GM21515 (cell line): Measurements from ENCODE around the gene SHLD1.
A peak's percentile ranks its signal among the peaks of the same experiment; 100 is the strongest.
"Not testable (repeated sequence)": the region's sequence is repeated elsewhere in the genome, so short reads cannot be mapped to it uniquely, and the experiment has no call there.

ENCODE experiments used
- ATAC-seq: cut with Tn5 transposase; IDR thresholded peaks from one replicate; pipeline ENCODE4 v1.9.1; 2021; ENCODE audit not compliant: unreplicated experiment

The SHLD1 gene

DNA sequence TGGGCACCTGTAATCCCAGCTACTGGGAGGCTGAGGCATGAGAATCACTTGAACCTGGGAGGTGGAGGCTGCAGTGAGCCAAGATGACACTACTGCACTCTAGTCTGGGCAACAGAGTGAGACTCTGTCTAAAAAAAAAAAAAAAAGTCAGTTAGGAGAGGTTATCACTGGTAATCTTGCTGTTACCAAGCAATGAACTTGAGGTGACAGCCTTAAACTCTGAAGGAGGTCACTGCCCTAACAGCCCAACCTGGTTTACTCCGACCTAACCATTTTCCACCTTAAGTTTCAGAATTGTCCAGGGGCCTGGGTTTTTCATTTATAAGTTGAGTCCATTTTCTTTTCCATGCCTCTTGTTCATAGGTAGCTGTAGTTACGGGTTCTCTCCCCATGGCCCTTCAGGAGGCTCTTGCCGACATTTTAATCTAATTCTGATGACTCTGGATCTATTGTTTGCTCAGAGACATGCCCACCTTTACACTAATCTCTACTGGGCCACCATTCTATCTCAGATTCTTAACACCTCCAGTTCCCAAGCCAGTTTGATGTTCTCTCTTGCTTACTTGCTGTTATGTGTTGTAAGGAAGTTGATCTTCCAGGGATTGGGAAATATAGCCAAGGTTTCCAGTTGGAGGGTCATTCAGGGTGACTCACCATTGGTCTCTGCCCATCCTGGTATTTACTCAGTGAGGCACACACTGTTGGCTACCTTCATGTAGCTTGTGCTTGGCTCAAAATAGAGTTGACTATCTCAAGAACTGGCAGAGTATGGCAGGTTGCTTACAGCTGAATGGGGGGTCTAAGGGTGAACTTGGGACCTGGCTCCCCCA is 29.1 kb downstream of the SHLD1 start:
- no peak for ATAC-seq

DNA sequence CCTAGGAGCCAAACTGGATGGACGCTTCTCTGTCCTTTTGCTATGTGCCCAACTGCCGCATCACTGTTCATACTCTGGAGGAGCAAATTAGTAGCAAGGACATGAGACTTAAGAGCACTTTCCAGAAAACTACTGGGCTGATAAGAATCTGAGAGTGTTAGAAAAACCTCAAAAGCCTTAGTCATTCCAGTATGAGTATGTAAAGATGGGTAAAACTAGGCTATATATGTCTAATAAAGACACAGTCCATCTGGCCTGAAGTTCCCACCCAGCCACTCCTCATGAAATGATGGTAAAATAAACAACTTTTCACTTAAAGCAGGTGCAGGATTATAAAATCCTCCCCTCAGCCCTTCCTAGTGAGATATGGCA is 30.6 kb downstream of the SHLD1 start:
- no peak for ATAC-seq

DNA sequence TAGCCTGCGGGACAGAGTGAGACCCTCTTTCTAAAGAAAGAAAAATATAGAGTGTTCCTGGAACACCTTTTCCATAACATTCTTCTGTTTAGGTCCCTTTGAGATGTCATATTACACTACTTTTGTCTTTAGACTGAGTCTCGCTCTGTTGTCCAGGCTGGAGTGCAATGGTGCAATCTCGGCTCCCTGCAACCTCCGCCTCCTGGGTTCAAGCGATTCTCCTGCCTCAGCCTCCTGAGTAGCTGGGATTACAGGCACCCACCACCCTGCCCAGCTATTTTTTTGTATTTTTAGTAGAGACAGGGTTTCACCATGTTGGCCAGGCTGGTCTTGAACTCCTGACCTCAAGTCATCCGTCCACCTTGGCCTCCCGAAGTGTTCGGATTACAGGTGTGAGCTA is 31.2 kb downstream of the SHLD1 start:
- not testable (repeated sequence) for ATAC-seq

DNA sequence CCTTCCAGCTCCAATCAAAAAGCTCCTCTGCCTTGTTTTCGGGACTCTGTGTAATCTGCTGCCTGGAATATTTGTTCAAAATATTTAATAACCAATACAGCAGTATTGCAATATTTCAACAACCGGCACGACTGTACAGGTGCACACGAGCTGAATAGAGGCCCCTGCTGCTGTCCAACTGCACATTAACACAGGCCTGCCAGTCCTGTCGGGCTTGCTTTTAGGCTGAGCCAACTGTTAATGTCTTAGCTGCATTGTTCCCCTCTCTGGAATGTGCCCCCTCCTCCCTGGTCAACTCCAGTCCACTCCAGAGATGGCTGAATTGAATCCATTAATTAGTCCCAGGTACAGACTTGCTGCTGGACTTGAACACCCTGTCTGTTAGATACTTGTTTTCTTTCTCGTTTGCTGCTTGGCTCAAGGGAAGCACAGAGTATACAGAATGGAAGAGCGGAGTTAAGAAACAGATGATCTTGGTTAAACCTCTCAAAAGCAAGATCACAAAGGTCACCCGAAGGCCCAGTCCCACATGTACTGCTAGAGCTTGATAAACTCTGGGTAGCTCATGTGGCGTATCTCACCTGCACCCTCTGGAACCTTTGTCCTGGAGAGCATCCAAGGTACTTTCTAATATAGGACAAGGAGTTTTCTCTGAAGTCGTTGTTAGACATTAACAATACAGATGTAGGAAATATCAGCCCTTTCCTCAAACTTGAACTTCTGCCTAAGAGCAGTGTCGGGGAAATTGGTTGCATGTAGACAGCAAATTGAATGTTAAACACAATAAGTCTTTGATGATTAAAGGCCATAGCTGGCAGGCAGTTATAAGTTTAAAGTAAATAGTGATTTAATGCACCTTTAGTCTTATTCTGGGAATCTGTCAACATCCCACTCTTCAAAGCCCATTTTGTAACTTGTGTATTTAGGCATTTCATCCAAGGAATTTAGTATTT is 31.9 kb downstream of the SHLD1 start:
- ATAC-seq = no peak

DNA sequence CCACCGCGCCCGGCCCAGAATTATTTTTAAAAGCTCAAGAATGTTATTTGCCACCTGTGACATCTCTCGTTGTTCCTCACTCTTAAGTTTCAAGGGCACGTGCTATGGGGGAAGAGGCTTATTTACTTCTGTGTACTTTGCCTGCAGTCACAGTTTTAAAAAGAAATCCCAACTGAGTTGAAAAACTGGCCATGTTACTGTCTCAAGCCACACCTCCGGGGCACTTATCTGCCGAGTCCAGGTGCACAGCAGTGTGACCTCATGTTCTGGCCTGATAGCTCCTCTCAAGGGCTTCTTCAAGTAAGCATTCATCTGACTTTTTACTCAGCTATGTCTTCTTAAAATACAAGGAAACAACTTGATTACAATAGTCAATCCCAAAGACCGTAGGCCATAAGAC is 34.5 kb downstream of the SHLD1 start:
- ATAC-seq = no peak

DNA sequence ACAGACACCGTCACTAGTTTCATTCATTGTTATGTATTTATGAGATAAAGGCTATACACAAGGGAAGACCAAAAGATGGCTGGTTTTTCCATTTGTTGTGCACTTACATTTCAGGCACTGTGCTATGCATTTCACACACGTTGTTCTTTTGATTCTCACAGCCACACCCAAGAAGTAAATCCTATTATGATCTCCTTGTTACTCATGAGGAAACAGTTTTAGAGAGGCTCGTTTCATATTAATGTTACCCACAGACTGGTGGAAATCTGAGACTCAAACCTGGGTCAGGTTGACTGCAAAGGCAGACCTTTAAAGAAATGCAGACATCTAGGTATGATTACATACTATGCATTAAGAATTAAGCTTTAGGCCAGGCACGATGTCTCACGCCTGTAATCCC is 34.9 kb downstream of the SHLD1 start:
- no peak for ATAC-seq

DNA sequence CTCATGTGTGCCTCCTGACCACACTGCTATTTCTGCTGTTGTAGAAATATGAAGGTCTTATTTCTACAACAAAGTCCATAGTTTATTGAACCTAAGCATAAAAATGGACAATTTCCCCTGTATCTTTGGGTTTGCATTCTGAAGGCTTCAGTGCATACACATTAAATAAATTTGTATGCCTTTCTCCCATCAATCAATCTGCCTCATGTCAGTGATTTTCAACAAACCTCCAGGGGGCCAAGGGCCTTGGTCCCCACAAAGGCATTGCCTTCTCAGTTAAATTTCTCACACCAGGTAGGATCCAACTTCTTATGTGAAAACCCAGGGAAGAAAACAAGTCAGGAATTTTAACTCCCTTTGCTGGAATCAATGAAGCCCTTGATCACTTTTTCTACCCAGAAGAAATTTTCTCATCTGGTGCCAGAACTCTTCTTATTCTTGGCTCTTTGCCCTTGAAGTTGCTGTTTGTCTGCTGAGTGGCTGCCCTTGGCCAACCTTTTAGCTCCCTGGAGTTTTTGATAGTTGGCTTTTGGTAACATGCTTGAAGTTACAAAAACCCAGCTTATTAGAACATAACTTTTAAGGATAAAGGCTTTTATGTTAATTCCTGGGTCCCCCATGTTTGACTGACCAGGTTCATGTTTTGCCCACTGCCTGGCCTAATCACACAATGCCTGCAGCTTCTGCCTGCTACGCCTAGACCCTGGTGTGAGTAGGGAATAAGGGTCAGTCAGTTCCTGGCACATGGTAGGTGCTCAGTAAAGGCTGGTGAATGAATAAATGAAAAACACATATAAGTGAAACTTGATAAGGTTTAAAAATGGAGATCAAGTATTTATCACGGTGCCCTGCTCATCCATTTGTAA is 37.0 kb downstream of the SHLD1 start:
- ATAC-seq = no peak

DNA sequence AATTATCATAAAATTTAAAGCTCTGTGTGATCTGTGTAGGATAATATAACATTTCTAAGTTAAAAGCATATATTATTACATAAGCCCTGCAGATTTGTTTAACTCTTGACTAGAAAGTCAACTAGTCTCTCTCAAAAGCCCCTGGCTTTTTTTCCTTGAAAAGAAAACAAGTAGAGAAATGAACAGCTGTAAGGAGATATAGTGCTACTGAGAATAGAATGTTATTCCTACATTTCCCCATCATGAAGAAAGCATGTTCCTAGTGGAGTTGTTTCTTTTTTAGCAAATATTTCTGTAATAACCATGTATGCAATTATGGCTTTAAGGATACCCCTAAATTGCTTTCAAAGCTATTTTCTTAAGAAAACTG is 37.6 kb downstream of the SHLD1 start:
- ATAC-seq = no peak

DNA sequence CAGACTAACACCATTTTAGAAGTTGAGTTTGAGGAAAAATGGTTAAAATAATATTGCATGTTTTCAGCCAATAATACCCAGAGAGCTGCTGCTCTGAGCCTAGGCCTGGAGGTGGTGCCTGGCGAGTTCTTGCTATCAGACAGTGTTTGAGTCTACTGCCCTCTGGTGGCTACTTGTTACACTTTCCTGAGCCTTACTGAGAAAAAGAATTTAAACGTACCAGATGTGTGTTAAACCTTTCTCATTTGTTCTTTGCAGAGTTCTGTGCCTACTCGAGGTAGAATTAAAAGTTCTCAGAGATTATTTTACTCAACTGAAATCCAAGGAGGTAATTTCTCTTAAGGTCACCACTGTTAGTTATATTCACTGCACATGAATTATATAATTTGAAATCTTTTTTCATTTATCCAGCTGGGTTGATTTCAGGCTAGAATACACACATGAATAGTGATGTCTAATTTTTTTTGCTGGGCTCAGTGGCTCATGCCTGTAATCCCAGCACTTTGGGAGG is 38.2 kb downstream of the SHLD1 start:
- peak; percentile 88 for ATAC-seq

DNA sequence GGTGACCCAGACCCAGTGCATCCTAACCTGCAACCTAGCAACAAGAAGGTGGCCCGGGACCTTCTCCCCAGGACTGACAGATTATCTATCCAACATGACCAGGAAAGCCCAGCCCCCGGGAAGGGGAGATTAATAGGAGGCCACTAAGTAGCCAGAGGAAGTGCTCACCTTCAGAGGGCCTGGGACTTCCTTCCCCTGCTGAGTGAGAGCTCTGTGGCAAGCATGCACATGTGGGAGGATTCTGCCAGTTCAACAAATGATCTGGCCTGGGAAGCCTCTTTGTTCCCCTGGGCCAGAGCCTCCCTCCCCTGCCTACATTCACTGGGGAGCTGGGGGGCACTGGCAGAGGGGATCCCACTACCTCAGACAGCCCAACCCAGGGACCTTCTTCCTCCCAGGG is 39.6 kb downstream of the SHLD1 start:
- no peak for ATAC-seq

DNA sequence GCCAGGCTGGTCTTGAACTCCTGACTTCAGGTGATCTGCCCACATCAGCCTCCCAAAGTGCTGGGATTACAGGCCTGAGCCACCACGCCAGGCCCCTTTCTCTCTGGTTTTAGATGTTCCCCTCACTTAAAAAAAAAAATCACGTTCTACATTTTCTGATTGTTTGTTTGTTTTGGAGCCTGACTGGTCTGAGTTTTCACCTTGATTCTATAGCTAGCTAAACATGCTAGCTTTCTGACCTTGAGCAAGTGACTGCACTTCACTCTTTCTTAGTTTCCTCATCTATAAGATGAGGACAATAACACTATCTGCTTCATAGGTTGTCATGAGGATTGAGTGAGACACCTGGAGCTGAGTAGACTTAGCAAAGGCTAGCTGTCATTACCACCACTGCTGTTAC is 43.7 kb downstream of the SHLD1 start:
- ATAC-seq = no peak

DNA sequence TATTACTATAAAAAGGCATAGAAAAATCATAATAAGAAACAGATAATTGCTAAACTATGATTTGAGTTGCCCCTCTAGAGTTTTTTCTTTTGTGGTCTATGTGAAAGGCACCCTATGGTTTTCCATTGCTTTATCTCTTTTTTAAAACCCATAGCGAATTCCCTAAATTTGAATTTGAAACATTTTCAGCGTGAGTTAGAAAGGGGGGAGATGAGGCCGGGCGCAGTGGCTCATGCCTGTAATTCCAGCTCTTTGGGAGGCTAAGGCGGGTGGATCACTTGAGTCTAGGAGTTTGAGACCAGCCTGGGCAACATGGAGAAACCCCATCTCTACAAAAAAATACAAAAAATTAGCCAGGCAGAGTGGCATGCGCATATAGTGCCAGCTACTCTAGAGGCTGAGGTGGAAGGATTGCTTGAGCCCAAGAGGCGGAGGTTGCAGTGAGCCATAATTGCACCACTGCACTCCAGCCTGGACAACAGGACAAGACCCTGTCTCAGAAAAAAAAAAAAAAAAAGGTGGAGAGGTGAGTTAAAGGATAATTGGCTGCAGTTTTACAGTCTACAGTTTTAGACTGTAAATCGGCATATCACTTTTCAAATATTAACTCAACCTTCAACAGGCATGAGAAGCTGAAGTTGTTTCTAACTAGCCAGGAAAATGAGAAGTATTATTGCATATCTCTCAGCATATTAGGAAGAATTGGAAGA is 46.3 kb downstream of the SHLD1 start:
- no peak for ATAC-seq

DNA sequence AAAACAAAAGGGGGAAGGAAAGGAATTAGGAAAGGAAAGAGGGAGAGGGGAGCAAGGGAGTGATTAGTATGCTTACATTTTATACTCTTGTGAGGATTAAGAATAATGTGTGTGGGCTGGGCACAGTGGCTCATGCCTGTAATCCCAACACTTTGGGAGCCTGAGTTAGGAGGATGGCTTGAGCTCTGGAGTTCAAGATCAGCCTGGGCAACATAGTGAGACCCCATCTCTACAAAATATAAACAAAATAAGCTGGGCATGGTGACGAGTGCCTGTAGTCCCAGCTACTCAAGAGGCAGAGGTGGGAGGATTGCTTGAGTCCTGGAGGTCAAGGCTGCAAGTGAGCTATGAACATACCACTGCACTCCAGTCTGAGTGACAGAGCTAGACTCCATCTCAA is 47.0 kb downstream of the SHLD1 start:
- ATAC-seq = no peak

DNA sequence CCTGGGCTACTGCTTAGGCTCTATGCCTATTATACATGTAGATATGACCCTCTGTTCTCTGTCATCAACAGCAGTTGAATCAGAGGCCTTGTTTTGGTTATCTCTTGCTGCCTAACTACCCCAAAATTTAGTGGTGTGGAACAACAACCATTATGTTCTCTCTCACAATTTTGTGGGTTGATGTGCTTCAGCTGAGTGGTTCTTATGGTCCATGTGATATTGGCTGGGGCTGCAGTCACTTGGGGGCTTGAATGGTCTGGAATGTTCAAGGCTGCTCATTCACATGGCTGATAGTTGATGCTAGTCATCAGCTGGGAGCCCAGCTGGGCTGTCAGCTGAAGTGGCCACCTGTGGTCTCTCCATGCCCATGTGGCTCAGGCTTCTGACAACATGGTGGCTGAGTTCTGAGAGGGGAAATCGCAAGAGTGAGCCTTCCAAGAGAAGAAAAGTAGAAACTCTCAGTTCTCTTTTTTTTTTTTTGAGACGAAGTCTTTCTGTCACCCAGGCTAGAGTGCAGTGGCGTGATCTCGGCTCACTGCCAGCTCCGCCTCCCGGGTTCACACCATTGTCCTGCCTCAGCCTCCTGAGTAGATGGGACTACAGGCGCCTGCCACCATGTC is 47.8 kb downstream of the SHLD1 start:
- peak; percentile 98 for ATAC-seq

DNA sequence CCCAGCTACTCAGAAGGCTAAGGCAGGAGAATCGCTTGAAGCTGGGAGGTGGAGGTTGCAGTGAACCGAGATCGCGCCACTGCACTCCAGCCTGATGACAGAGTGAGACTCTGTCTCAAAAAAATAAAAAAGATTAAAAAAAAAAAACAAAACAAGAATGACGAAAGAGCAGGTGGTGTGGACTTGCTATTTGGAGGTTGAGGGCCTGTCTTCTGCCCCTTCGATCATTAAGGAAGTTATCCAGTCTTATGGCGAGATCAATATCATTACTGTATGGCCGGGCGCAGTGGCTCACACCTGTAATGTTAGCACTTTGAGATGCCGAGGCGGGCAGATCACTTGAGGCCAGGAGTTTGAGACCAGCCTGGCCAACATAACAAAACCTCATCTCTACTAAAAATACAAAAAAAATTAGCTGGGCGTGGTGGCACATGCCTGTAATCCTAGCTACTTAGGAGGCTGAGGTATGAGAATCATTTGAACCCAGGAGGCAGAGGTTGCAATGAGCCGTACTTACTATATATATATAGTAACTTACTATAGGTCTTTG is 53.6 kb downstream of the SHLD1 start:
- ATAC-seq = not testable (repeated sequence)

DNA sequence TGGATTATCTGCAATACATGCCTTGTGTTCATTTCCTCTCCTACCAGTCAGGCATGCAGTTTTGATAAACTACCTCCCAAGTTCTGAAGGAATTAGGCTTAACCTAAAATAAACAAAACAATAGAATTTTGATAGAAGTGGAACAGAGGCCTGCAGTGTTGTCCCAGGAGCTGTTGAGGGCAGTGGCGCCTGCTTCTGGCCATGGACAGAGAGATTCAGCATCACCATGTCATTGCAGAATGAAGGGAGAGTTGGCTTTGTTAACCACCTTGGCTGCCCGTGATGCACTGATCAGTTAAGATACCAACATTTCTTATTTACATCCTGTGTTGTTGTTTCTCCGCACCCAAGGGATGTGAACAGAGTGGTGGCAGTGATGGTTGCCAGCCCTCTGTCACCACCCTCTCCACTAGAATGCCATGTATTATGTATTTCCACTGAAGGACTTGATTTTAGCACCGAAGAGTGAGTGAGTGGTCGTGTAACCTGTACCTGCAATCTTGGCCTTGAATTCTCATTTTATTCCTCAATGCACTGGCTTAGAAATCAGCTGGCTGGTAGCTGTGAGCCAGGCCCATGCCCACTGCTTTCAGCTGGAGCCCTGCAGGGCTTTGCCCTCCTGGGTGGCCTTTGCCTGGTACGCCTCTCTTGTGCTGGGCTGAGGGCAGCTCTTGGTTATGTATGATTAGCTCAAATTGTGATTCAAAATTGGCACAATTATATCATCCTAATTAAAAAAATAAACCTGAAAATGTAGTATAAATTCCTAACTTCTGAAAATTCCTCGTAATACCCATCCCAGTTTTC is 56.5 kb downstream of the SHLD1 start:
- no peak for ATAC-seq

DNA sequence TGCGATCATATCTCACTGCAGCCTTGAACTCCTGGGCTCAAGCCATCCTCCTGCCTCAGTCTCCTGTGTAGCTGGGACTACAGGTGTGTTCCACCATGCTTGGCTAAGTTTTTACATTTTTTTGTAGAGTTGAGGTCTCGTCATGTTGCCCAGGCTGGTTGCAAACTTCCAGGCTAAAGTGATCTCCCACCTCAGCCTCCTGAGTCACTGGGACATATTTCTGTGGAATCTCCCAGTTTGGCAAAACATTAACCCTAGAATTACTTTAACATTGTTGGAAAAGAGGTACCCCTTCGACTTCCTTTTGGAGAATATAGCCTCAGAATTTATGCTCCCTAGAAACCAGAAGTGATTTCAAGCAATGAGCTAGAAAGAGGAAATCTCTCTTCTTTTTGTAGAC is 57.2 kb downstream of the SHLD1 start:
- no peak for ATAC-seq

DNA sequence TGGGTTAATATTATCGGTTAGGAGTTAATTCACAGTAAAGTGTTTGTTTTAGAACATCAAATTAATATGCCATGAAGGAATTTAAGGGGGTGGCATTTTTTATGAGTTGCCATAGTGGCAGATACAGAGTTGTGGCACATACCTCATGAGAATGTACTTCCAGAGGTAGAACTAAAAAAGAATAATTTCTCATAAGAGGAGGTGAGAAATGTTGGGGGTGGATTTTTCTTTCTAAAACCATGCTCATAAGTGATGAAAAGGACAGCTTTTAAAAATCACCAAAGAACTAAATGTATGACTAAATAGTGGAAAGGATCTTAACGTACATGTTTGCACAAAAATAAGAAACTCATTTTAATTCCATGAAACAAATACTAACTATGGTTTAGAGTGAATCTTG is 58.7 kb downstream of the SHLD1 start:
- ATAC-seq = no peak

DNA sequence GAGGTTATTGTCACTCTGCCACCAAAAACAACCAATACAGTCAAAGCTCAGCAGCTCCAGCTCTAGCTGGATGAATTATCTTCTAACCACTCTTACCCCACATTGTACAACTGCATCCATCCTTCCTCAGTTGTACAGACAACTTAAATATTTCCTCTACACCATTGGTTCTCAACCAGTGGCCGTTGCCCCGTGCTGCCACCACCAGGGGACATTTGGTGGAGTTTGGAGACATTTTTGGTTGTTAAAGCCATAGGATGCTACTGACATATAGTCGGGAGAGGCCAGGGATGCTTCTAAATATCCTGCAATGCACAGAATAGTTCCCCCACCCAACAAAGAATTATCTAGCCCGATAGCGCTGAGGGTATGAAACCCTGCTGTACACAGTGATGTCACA is 59.3 kb downstream of the SHLD1 start:
- ATAC-seq = no peak
